Panc1 (cell line): ENCODE data around the gene MYBPC3.

ENCODE experiments used
- POLR2AphosphoS5 ChIP-seq: IDR thresholded peaks from 2 replicates; pipeline ENCODE4 v1.6.1; 2012; ENCODE audit warnings: mild to moderate bottlenecking, low read depth, low read length, moderate library complexity
- SIN3A ChIP-seq: IDR thresholded peaks from 2 replicates; pipeline ENCODE4 v1.6.1; 2012; ENCODE audit warnings: low read depth, mild to moderate bottlenecking, low read length, moderate library complexity, borderline replicate concordance; ENCODE audit not compliant: insufficient read depth
- TF ChIP-seq, protein P1 (sequence below): fragments of 450-650 bp; IDR thresholded peaks from 2 replicates; pipeline ENCODE4 v1.5.1; 2017; ENCODE audit warnings: mild to moderate bottlenecking
- TF ChIP-seq, protein P2 (sequence below), 2 experiments: IDR thresholded peaks; 2 replicates each; pipeline ENCODE4 v1.6.1; 2011 to 2012; ENCODE audit warnings: low read depth in 2 of 2, control low read depth in 1 of 2, low read length in 1 of 2, mild to moderate bottlenecking in 1 of 2, moderate library complexity in 1 of 2; ENCODE audit not compliant: insufficient read depth in 1 of 2

DNA sequence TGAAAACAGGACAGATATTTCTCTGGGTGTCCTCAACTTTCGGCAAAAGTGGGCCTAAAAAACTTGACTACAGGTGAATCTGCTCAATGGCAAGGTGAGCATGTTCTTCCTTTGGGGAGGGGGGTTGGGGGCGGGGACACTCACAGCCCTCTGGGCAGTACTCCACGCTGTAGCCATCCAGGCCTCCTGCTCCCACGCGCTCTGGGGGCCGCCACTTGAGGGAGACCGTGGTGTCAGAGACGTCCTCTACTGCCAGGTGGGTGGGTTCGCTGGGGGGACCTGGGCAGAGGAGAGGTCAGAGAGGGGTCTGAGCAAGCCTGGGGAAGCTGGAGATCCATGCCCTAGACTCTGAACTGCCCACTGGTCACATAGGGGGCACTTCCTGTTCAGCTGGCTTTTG is 16.8 kb downstream of the MYBPC3 start:
- TF ChIP-seq, protein P1, sequence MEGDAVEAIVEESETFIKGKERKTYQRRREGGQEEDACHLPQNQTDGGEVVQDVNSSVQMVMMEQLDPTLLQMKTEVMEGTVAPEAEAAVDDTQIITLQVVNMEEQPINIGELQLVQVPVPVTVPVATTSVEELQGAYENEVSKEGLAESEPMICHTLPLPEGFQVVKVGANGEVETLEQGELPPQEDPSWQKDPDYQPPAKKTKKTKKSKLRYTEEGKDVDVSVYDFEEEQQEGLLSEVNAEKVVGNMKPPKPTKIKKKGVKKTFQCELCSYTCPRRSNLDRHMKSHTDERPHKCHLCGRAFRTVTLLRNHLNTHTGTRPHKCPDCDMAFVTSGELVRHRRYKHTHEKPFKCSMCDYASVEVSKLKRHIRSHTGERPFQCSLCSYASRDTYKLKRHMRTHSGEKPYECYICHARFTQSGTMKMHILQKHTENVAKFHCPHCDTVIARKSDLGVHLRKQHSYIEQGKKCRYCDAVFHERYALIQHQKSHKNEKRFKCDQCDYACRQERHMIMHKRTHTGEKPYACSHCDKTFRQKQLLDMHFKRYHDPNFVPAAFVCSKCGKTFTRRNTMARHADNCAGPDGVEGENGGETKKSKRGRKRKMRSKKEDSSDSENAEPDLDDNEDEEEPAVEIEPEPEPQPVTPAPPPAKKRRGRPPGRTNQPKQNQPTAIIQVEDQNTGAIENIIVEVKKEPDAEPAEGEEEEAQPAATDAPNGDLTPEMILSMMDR, result no peak
- TF ChIP-seq SIN3A (no peak), POLR2AphosphoS5 (no peak)
- TF ChIP-seq, protein P2, sequence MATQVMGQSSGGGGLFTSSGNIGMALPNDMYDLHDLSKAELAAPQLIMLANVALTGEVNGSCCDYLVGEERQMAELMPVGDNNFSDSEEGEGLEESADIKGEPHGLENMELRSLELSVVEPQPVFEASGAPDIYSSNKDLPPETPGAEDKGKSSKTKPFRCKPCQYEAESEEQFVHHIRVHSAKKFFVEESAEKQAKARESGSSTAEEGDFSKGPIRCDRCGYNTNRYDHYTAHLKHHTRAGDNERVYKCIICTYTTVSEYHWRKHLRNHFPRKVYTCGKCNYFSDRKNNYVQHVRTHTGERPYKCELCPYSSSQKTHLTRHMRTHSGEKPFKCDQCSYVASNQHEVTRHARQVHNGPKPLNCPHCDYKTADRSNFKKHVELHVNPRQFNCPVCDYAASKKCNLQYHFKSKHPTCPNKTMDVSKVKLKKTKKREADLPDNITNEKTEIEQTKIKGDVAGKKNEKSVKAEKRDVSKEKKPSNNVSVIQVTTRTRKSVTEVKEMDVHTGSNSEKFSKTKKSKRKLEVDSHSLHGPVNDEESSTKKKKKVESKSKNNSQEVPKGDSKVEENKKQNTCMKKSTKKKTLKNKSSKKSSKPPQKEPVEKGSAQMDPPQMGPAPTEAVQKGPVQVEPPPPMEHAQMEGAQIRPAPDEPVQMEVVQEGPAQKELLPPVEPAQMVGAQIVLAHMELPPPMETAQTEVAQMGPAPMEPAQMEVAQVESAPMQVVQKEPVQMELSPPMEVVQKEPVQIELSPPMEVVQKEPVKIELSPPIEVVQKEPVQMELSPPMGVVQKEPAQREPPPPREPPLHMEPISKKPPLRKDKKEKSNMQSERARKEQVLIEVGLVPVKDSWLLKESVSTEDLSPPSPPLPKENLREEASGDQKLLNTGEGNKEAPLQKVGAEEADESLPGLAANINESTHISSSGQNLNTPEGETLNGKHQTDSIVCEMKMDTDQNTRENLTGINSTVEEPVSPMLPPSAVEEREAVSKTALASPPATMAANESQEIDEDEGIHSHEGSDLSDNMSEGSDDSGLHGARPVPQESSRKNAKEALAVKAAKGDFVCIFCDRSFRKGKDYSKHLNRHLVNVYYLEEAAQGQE (IDR thresholded peaks at IDR 0.05; ENCODE audit: insufficient read depth in 1 of 2, low read depth in 2 of 2, low read length in 1 of 2), result no peak
